Prostate gland (tissue), 2 donors: ENCODE results near the gene KRTAP5-7.

Source experiments
- CTCF ChIP-seq, 4 experiments: fragments of 200-600 bp in 2 of 4; fragments of 450-650 bp in 2 of 4; sonication (generic) in 2 of 4; IDR thresholded peaks; 1 replicate in 3 of 4; 2 replicates in 1 of 4; pipeline ENCODE4 v1.5.1; 2016 to 2019; ENCODE audit warnings: antibody characterized with exemption in 4 of 4, mild to moderate bottlenecking in 2 of 4, moderate library complexity in 2 of 4
- POLR2A ChIP-seq: fragments of 450-650 bp; IDR thresholded peaks from one replicate; pipeline ENCODE4 v1.6.1; 2016; ENCODE audit warnings: antibody characterized with exemption, mild to moderate bottlenecking
- POLR2AphosphoS5 ChIP-seq: sonication (generic); formaldehyde crosslinking; IDR thresholded peaks from one replicate; pipeline ENCODE4 v1.6.1; 2017; ENCODE audit warnings: antibody characterized with exemption

GRCh38 chr11:71527576-71528210, 626 bp downstream of the KRTAP5-7 start:
- TF ChIP-seq POLR2A (no peak), CTCF (IDR thresholded peaks at IDR 0.05) (no peak), POLR2AphosphoS5 (no peak)
